DMS53 treated with DMSO at 0.1 percent for 48 hours (cell line): ENCODE results near the gene IRF9.

Experiments
- DNase-seq: peaks from one replicate; lab custom pipeline; 2025; ENCODE audit not compliant: unreplicated experiment; lab: John Stamatoyannopoulos, UW

Gene IRF9

DNA sequence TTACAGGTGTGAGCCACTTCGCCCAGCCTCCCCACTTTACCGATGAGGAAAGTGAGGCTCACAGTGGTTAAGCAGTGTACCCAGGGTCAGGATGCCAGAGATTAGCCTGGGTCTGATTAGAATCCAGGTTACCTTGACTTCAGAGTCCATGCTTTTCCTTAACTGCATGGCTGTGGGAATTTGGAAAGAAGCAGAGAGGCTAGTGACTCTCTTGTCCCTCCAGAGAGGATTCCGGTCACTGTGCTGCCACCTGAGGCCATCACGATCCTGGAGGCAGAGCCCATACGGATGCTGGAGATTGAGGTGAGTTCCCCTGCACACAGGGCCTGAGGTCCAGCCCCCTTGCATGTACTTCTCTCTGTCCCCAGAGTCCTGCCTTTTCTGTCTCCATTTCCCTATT, 15.5 kb downstream of the IRF9 start:
- no peak for DNase-seq

DNA sequence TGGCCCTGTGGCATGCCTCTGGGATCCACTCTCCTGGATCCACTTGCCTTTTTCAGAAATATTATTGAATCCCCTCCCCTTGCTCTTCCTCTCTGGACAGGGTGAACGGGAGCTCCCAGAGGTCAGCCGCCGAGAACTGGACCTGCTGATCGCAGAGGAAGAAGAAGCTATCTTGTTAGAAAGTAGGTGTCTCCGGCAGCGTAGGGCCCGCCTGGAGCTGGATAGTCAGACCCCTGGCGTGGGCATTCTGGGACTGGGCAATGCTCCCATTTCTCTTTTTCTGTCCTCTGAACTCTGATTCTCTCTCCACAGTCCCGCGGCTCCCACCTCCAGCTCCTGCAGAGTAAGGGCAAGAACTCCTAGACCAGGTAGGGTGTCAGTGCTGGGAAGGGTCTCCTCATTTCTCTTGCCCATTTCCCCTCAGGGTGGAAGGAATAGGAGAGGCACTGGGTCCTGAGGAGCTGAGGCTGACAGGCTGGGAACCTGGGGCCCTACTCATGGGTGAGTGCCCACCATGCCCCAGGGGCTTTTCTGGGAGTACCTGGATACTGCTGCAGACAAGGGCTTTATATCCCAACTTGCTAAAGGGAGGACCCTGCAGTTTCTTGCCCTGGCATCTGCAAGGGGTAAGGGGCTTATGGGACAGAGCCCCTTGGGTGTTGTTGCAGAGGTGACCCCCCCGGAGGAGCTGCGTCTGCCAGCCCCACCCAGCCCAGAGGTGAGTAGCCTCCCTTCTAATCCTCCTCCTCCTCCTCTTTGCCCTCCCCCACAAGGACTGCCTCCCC, 16.2 kb downstream of the IRF9 start:
- DNase-seq, result no peak

DNA sequence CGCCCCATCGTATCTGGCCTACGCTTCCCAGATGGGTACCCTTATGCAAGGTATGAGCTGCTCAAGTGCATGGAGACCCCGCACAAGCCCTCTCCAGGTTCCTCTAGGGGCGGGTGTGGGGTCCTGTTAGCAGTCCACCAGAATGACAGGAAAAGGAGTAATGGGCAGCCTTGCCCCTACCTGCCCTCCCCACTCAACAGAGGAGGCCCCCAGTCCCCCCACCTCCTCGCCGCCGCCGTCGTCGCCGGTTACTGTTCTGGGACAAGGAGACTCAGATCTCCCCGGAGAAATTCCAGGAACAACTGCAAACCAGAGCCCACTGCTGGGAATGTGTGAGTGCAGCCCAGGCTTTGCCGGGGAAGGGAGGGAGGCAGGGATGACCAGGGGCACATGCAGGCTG, 16.8 kb downstream of the IRF9 start:
- no peak for DNase-seq

- no peak for DNase-seq
These were observed 17.5 kb downstream of the IRF9 start for GRCh38 chr14:24178399-24179178.

- DNase-seq, result no peak
These were observed 18.4 kb downstream of the IRF9 start for GRCh38 chr14:24179294-24179960.

GRCh38 chr14:24179961-24180796, 19.1 kb downstream of the IRF9 start:
- no peak for DNase-seq

DNA sequence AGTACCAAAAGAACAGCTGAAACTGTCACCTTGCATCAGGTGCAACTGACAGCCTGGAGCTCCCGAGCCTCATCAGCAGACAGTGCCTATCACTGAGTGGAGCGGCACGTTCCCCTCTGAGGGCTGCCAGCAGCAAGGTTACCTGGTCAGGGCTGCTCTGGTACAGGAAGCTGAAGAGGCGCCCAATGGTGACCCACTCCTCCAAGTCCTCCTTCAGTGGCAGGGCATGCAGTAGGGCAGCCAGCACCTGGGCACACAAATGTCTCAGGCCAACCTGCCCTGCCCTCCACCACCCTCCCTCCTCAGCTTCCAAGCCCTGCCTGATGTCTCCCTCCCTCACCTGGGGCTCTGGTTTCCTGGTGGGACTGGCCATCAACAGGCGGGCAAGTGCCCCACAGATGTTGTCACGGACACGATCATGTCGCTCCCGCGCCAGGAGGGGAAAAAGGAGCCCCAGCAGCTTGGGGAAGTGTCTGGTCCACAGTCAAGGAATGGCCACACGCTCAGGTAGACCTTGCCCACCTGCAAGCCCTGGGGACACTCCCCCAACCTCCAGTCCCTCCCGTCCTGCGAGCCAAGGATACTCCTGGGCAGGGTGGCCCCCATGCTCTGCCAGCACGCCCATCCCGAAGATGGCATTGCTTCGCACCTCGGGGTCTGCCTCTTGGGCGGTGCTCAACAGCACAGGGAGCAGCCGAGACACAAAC, 20.5 kb downstream of the IRF9 start:
- no peak for DNase-seq

- DNase-seq, result no peak
These were observed 21.2 kb downstream of the IRF9 start for GRCh38 chr14:24182110-24182882.

GRCh38 chr14:24183014-24183481, 22.0 kb downstream of the IRF9 start:
- no peak for DNase-seq

DNA sequence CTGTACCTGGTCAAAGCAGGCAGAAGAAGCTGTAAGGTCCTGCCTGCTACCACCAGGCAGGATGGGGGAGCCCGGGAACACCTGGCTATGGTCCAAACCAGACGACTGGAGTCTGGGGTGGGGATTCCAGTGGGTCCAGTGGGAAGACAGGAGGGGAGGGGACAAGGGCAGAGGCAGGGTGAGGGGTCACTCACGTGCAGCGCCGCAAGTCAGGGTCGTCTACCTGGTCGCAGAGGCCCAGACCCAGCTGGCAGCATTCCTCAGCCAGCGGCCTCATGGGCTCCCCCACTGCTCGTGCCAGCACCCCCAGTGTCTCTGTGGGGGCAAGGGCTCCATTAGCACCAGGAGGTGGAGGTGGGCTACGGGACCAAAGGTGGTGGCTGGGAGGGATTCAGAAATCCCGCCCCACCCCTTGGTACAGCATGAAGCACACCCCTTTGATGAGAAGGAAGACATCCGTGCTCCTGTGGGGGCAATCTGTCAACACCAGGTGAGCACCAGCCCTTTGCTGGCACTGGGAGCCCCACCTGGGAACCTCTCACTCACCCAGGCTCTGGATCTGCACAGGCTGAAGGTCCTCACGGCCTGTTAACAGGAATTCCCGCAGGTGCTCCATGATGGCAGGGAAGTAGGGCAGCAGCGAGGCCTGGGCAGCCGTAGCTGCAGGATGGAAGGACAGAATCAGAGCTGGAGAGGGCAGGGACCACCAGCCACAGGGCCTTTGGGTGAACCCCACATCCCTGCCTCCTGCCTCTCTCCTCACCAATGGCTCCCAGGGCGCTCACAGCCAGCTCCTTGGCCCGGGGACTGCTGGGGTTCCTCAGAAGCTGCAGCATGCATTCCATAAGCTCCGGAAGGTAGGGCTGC, 23.3 kb downstream of the IRF9 start:
- no peak for DNase-seq

DNA sequence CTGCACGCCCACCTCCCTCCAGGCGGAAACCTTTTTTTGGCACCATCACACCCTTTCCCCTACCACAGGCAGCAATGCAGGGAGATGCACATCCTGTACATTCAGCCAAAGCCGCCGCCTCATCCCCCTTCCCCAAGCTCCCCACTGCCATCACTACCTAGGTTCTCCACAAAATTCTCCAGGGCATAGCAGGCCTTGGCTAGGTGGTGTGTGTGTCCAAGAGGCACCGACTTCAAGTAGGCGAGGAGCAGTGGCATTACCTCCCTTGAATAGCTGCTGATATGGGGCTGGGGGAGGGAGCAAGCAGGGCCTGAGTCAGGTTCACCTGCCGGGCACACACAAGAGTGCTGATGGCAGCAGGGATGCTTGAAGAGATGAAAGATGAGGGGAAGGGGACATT, 24.0 kb downstream of the IRF9 start:
- no peak for DNase-seq

- no peak for DNase-seq
These were observed 24.7 kb downstream of the IRF9 start for GRCh38 chr14:24185741-24186140.

DNA sequence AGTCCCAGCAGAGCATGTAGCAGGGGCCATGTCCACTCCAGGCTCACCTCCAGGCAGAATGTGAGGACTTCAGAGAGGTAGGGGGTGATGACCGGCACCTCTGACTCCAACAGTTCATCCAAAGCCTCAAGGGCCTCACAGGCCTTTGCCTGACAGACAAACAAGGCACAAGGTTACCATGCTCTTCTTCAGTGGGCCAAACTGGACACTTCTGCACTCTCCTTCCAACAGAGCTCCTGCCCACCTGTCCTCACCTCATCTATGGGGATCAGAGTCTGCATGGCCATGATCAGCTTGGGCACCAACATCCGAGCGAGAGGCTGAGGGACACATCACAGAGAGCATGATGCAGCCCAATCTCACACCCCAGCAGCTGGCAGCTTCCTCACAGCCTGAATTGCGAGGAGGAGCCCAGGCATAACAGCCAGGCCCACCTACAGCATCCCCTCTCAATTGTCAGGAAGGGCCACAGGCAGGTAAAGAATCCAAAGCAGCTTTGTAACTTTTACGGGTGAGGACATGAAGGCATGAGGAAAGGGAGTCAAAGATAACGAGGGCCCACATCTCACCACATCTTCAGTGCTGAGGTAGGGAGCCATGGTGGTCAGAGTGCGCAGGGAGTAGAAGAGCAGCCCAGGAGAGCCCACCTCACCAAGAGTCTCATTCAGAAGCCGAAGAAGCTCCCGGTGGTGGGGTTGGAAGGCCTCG, 25.9 kb downstream of the IRF9 start:
- DNase-seq, result no peak

DNA sequence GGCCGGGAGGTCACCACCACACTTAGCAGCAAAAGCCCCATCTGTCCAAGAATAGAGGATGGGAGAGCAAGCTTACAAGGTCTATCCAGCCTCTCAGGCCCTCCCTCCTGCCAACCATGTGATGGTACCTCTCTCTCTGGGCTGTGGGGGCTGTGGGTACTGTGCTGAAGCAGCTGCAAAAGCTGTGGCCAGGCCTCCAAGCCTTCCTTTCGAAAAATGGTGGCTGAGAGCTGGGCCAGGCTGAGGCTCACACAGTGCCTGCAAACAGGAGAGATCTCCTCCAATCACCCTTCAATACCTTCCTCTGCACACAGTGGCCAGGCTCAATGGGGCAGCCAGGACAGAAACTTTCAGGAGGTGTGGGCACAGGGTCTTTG, 26.5 kb downstream of the IRF9 start:
- DNase-seq, result no peak

DNA sequence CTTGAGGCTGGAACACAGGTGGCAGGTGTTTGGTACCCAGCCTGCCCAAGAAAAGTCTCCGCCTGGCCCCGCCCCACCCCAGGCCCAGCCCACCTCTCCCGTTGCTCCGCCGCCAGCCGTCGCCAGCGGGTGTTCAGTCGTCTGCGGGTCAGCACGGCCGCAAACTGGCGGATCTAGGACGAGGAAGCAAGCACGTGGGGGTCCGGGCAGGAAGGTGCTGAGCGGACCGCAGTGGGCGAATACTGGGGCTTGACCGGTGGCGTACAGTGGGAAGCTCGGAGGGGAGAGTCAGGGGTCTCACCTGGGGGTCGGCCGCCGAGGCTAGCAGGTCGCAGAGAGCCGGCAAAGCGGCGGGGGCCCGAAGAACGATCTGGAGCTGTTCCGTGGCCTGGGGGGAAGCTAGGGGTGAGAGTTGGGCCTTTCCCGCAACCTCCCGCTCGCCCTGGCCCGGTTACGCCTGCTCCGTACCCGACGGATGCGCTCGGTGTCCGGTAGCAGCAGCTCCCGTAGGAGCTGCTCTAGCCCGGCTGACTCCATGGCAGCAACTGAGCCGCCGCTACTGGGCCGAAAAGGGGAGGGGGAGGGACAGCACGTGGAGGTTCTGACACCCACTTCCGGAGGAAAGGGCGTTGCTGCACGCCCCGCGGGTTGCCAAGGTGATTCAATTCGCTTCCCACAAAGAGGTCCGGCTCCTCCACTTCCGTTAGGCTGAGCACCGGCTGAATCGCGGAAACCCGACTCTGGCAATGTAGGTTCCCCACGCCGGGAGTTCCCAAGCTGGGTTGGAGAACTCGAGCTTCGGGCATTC, 27.4 kb downstream of the IRF9 start, which contains the start of gene IPO4:
Gene IPO4 (minus strand): TSS at position 566 of the 808 bp plus-strand sequence. CDS start 29 bp downstream, at position 537.
- DNase-seq, result peak; percentile 87

DNA sequence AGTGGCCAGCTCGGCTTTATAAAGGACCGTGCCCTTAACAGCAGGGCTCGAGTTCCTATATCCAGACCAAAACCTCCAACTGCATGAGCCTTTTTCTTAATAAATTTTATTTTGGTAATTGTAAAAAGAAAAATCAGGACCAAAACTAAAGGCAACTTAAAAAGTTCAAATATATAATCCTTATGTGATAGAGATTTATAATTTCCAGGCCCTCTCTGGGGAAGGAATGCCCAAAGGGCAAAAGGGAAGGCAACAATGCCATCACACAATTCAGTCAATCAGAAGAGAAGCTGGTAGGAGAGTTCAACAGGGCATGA, 28.0 kb downstream of the IRF9 start:
- no peak for DNase-seq

DNA sequence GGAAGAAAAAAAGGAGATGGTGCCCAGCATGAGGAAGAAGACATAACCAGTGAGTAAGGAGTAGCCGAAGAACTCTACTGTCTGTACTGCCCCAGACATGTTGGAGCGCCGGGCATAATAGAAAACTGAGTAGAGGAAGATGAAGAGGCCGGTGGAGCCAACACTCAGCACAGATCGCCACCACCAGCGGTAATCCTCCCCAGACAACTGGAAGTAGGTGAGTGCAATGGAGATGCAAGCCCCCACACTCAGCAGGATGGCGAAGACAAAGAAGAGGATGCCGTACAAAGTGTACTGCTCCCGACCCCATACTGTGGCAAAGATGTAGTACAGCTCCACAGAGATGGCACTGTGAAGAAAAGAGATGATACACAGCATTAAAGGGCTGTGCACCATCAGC, 28.4 kb downstream of the IRF9 start:
- no peak for DNase-seq
